Peyer's patch (tissue), 4 donors: ENCODE measurements around the gene ZC3H12D.

Experiments used
- POLR2A ChIP-seq, 2 donors: fragments of 450-650 bp; IDR thresholded peaks; one replicate each; pipeline ENCODE4 v1.5.1; 2017; ENCODE audit warnings: antibody characterized with exemption in 2 of 2, mild to moderate bottlenecking in 2 of 2, moderate library complexity in 2 of 2
- TF ChIP-seq, protein P1 (sequence below), 6 experiments: fragments of 450-650 bp in 4 of 6; fragments of 200-600 bp in 2 of 6; sonication (generic) in 1 of 6; IDR thresholded peaks; one replicate each; pipeline ENCODE4 v1.5.1; 2017 to 2019; ENCODE audit warnings: antibody characterized with exemption in 6 of 6, mild to moderate bottlenecking in 3 of 6, moderate library complexity in 1 of 6

DNA sequence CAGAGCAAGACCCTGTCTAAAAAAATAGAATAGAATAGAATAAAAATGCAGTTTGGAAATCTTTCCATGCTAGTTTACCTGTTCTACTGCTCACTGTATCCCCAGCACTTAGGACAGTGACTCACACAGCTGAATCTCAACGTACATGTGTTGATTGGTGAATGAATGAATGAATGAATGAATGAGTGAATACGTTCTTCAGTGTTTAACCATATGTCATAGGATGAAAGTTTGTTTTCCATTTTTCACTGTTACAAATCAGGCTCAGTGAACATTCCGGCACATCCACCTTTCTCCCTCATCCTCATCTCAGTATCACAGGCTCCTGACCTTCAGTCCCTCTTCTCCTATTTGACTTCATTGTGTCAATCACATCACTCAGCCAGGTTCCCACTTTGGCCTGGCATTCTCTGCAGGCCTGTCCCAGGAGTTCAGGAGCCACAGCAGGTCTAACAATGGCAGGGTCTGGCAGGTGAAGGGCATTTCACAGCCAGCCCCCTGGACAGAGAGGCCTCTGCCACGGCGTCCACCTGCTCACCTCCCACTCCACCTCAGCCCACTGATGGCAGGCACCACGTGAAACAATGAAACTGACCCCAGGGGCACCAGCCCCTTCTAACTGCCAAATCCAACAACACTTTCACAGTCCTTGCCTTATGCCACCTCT lies 7.9 kb downstream of the ZC3H12D start:
- no peak for TF ChIP-seq POLR2A (IDR thresholded peaks at IDR 0.05)
- TF ChIP-seq, protein P1, sequence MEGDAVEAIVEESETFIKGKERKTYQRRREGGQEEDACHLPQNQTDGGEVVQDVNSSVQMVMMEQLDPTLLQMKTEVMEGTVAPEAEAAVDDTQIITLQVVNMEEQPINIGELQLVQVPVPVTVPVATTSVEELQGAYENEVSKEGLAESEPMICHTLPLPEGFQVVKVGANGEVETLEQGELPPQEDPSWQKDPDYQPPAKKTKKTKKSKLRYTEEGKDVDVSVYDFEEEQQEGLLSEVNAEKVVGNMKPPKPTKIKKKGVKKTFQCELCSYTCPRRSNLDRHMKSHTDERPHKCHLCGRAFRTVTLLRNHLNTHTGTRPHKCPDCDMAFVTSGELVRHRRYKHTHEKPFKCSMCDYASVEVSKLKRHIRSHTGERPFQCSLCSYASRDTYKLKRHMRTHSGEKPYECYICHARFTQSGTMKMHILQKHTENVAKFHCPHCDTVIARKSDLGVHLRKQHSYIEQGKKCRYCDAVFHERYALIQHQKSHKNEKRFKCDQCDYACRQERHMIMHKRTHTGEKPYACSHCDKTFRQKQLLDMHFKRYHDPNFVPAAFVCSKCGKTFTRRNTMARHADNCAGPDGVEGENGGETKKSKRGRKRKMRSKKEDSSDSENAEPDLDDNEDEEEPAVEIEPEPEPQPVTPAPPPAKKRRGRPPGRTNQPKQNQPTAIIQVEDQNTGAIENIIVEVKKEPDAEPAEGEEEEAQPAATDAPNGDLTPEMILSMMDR (IDR thresholded peaks at IDR 0.05), result no peak
